Endothelial cell of umbilical vein (primary cell): ENCODE data around the gene GRWD1. TPM values are rescaled to one million over a fixed set of nuclear protein-coding genes. Genes with fewer than 3 reads are reported as not detected.
A peak's percentile ranks its signal among the peaks of the same experiment; 100 is the strongest.

Source experiments
- BruUV-seq: library from RNA; stranded (reverse); fragments of 400-500 nt; replicated peaks from 2 replicates; lab custom pipeline; 2021; lab: Mats Ljungman, UMichigan
- CTCF ChIA-PET: fragments of 300-600, 350-600 bp; sonication (Branson Sonifier 250); formaldehyde crosslinking; loops from one replicate; lab custom pipeline; 2021; ENCODE audit warnings: antibody characterized with exemption, inconsistent platforms; lab: Charles Lee
- POLR2A ChIA-PET: fragments of 300-600, 350-600 bp; sonication (Branson Sonifier 250); formaldehyde crosslinking; loops from one replicate; lab custom pipeline; 2021; ENCODE audit warnings: antibody characterized with exemption, inconsistent platforms; lab: Charles Lee
- DNase-seq: peaks from one replicate; pipeline ENCODE4 v3.0.0-alpha.2; 2011; ENCODE audit warnings: low read depth, low spot score
- FAIRE-seq: peaks from 2 replicates; lab custom pipeline; 2011; peaks lifted over from hg19 to GRCh38; lab: Jason Lieb, UNC
- H2AFZ ChIP-seq: 2 replicates; pipeline ENCODE4 v1.6.0; 2012; ENCODE audit warnings: low read depth, low read length, control low read depth, inconsistent platforms
- H3K27ac ChIP-seq: 2 replicates; pipeline ENCODE4 v1.5.1; 2011; ENCODE audit warnings: low read depth, mild to moderate bottlenecking, control low read depth, low read length, moderate library complexity; ENCODE audit not compliant: insufficient read depth
- H3K27me3 ChIP-seq, 2 experiments: 2 replicates each; pipeline versions ENCODE4 v1.6.0 to v1.6.1; 2011; ENCODE audit warnings: low read length in 2 of 2, mixed read lengths in 1 of 2; ENCODE audit not compliant: control insufficient read depth in 2 of 2, insufficient read depth in 2 of 2
- H3K36me3 ChIP-seq, 2 experiments: 2 replicates in 1 of 2; 3 replicates in 1 of 2; pipeline ENCODE4 v1.5.1; 2011; ENCODE audit warnings: low read length in 2 of 2, mild to moderate bottlenecking in 1 of 2, moderate library complexity in 1 of 2; ENCODE audit not compliant: control insufficient read depth in 2 of 2, insufficient read depth in 2 of 2; ENCODE audit errors: extremely low read depth in 1 of 2
- H3K4me1 ChIP-seq: 3 replicates; pipeline ENCODE4 v1.5.1; 2011; ENCODE audit warnings: mild to moderate bottlenecking, low read length; ENCODE audit not compliant: control insufficient read depth, insufficient read depth; ENCODE audit errors: extremely low read depth
- H3K4me2 ChIP-seq: 2 replicates; pipeline ENCODE4 v1.6.1; 2011; ENCODE audit warnings: low read length, control low read depth, mixed read lengths; ENCODE audit not compliant: insufficient read depth
- H3K4me3 ChIP-seq, 3 experiments: fragments of 200-600 bp in 1 of 3; sonication (generic), shearing (Covaris generic) in 1 of 3; replicated peaks in 1 of 3; 2 replicates each; pipeline ENCODE4 v1.5.1; 2011 to 2016; ENCODE audit warnings: control low read depth in 3 of 3, low read length in 3 of 3, mild to moderate bottlenecking in 2 of 3, inconsistent platforms in 1 of 3, low read depth in 1 of 3, moderate library complexity in 1 of 3; ENCODE audit not compliant: insufficient read depth in 1 of 3
- H3K79me2 ChIP-seq: 2 replicates; pipeline ENCODE4 v1.6.0; 2012; ENCODE audit warnings: low read length, inconsistent platforms; ENCODE audit not compliant: control insufficient read depth, insufficient read depth
- H3K9ac ChIP-seq: replicated peaks from 2 replicates; pipeline ENCODE3; 2011; ENCODE audit warnings: low read length, control low read depth; ENCODE audit not compliant: insufficient read depth; ENCODE audit errors: extremely low read depth
- H3K9me1 ChIP-seq: replicated peaks from 3 replicates; pipeline ENCODE4 v1.6.0; 2011; ENCODE audit warnings: mild to moderate bottlenecking, low read length; ENCODE audit not compliant: control insufficient read depth, insufficient read depth; ENCODE audit errors: extremely low read depth
- H3K9me3 ChIP-seq: replicated peaks from 2 replicates; pipeline ENCODE4 v1.5.1; 2012; ENCODE audit warnings: low read length, inconsistent platforms; ENCODE audit not compliant: control insufficient read depth, insufficient read depth
- H4K20me1 ChIP-seq: replicated peaks from 2 replicates; pipeline ENCODE3; 2011; ENCODE audit warnings: mild to moderate bottlenecking, low read length; ENCODE audit not compliant: control insufficient read depth, insufficient read depth; ENCODE audit errors: extremely low read depth
- EZH2 ChIP-seq: IDR thresholded peaks from 2 replicates; pipeline ENCODE4 v1.6.1; 2012; ENCODE audit warnings: borderline replicate concordance, low read depth, mild to moderate bottlenecking, moderate library complexity, low read length, inconsistent platforms; ENCODE audit not compliant: severe bottlenecking
- GATA2 ChIP-seq: IDR thresholded peaks from 2 replicates; pipeline ENCODE4 v1.7.0; 2011; ENCODE audit warnings: low read depth, mild to moderate bottlenecking, moderate library complexity, mixed read lengths, low read length; ENCODE audit not compliant: insufficient read length, insufficient read depth
- MAX ChIP-seq: IDR thresholded peaks from 2 replicates; pipeline ENCODE4 v1.6.1; 2011; ENCODE audit not compliant: insufficient read depth, insufficient read length
- POLR2A ChIP-seq: IDR thresholded peaks from 2 replicates; pipeline ENCODE4 v1.6.1; 2012; ENCODE audit warnings: low read depth, mild to moderate bottlenecking, control low read depth, low read length
- POLR2AphosphoS5 ChIP-seq: IDR thresholded peaks from 2 replicates; pipeline ENCODE4 v1.6.1; 2012; ENCODE audit warnings: low read depth, mild to moderate bottlenecking, control low read depth, low read length, moderate library complexity; ENCODE audit not compliant: insufficient read depth
- dilution Hi-C: fragments of 300-500 bp; cut with MboI; formaldehyde crosslinking; loops from one replicate; pipeline ENCODE4 v1.15.0; 2019; ENCODE audit warnings: low sequenced_read_pairs; ENCODE audit not compliant: extremely low pct_ligation_motif_present
- intact Hi-C: fragments of 100-400 bp; cut with micrococcal nuclease; formaldehyde crosslinking; loops from one replicate; pipeline ENCODE4 v1.10.0; 2022
- polyA plus RNA-seq, 4 experiments: library from polyadenylated mRNA; depleted of rRNA in 3 of 4; stranded (reverse) in 3 of 4; unstranded in 1 of 4; fragments of >200 nt; gene quantifications; 2 replicates each; pipeline versions ENCODE4 v1.2.1 to v1.2.3, GENCODE V29; 2011 to 2012; ENCODE audit warnings: missing spikeins in 1 of 4
- total RNA-seq: library from RNA; stranded (reverse); gene quantifications from 2 replicates; pipeline ENCODE4 v1.2.3, GENCODE V29; 2021

Gene GRWD1
- total and polyA plus RNA-seq, 2 donors (not counting 3 experiments of a cell fraction or from before 2014, with no cell fraction given), result 26.3 to 52.7 TPM

- POLR2A ChIA-PET, result no interaction called here
- FAIRE-seq (peak; percentile 100), DNase-seq (peak; percentile 100)
- H3K36me3 ChIP-seq, result peaks cover 11 to 29% of the 10 kb centered on the region in 2 experiments
- no TSS peak for BruUV-seq
- H3K27ac ChIP-seq, result peak overlapping the region; percentile 94
- no peaks in the 10 kb centered on the region for H3K9me3 ChIP-seq
- H3K4me2 ChIP-seq, result peak overlapping the region; percentile 54
- intact Hi-C loops, result loop anchor here (2.0 kb wide), 4 partner anchors 24 to 148 kb away; partner anchors contain the start of genes GRWD1 and KDELR1
- peak overlapping the region; percentile 64 for H2AFZ ChIP-seq
- no peaks in the 10 kb centered on the region for H4K20me1 ChIP-seq
- H3K9ac ChIP-seq, result peak overlapping the region; percentile 98
- H3K79me2 ChIP-seq, result peaks cover 22% of the 10 kb centered on the region
- H3K4me1 ChIP-seq, result peaks cover 8% of the 10 kb centered on the region
- H3K27me3 ChIP-seq, result no peaks in the 10 kb centered on the region
- TF ChIP-seq MAX (peak; percentile 49), EZH2 (no peak)
- peak overlapping the region; percentile 49 to 85 (median 74) for H3K4me3 ChIP-seq
- dilution Hi-C loops, result no loop called here
- H3K9me1 ChIP-seq, result no peaks in the 10 kb centered on the region
- CTCF ChIA-PET, result interaction anchor here (0.8 kb wide), 1 partner anchor 77 kb away, joined by 3 read pairs; the partner anchor contains the start of gene KDELR1
Measured at GRCh38 chr19:48468772-48469288, 23.0 kb downstream of the GRWD1 start.

DNA sequence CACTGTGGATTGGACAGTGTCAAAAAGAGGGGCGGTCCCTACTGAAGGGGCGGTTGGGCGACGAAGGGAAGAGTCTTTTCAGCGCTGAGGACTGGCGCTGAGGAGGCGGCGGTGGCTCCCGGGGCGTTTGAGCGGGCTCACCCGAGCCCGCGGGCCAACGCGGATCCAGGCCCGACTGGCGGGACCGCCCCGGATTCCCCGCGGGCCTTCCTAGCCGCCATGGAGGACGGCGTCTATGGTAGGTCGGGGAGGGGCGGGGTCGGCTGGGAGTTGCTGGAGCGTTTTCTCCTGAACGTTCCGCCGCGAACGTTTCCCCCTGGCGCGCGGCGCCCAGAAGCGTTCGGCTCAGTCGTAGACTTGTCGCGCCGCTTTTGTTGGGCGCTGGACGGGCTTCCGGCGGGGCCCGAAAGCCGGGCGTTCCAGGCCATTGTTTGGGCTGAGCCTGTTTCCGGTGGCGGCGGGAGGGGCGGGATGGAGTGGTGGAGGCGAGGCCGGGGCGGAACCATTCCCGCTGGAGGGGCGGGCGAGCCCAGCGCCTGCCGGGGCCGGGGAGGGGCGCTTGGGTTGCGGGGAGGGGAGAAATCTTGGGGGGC, 23.6 kb downstream of the GRWD1 start, which contains the start of gene CYTH2:
Gene CYTH2 (plus strand): TSS at position 81 of the 593 bp plus-strand sequence. CDS start 139 bp downstream, at position 220.
- ChIA-PET CTCF (interaction anchor here (0.7 to 1.4 kb wide), 5 partner anchors 10 to 120 kb away, joined by 3 to 9 read pairs (median 4); no protein-coding TSS in a partner anchor), POLR2A (interaction anchor here (0.7 to 1.0 kb wide), 4 partner anchors 12 to 87 kb away, joined by 3 to 5 read pairs (median 3); no protein-coding TSS in a partner anchor)
- Histone ChIP-seq H3K36me3 (peaks cover 11 to 35% of the 10 kb centered on the region in 2 experiments), H3K4me2 (peak within 1 kb of the TSS; percentile 86), H3K9ac (peak within 1 kb of the TSS; percentile 98), H3K4me3 (peak within 1 kb of the TSS; percentile 74 to 85 (median 85)), H4K20me1 (no peaks in the 10 kb centered on the region), H3K79me2 (peaks cover 22% of the 10 kb centered on the region), H2AFZ (peak within 1 kb of the TSS; percentile 64), H3K27ac (peak within 1 kb of the TSS; percentile 94), H3K9me3 (no peaks in the 10 kb centered on the region), H3K9me1 (no peaks in the 10 kb centered on the region), H3K27me3 (no peaks in the 10 kb centered on the region), H3K4me1 (peaks cover 8% of the 10 kb centered on the region)
- FAIRE-seq (no peak), DNase-seq (peak; percentile 79)
- intact Hi-C loops, result loop anchor here (2.0 kb wide), 4 partner anchors 23 to 149 kb away; partner anchors contain the start of genes GRWD1 and KDELR1
- dilution Hi-C loops, result no loop called here
- BruUV-seq, result TSS peak; percentile 98
- TF ChIP-seq POLR2AphosphoS5, result peak; percentile 96
- no peak for TF ChIP-seq MAX
- peak; percentile 99 for TF ChIP-seq POLR2A
- TF ChIP-seq GATA2, result no peak
